GM23338 (cell line): Measurements from ENCODE around the gene SLC25A44. TPM values are rescaled to one million over a fixed set of nuclear protein-coding genes. Genes with fewer than 3 reads are reported as not detected.

Experiments used
- polyA plus RNA-seq: library from polyadenylated mRNA; unstranded; fragments of >200 nt; fragmentation: Nextera tagmentation; extraction: Ambion mirVana; gene quantifications from 2 replicates; pipeline ENCODE4 v1.2.1, GENCODE V29; 2016
- small RNA-seq: library from RNA; depleted of rRNA; stranded (forward); fragments of <200 nt; gene quantifications from one replicate; pipeline ENCODE3, GENCODE V24; 2014; ENCODE audit warnings: low replicate concordance
- total RNA-seq: library from RNA; depleted of rRNA; stranded (reverse); fragments of >200 nt; shearing (Covaris generic); gene quantifications from 2 replicates; pipeline ENCODE4 v1.2.3, GENCODE V29; 2014; rRNA removed

Gene SLC25A44
- total and polyA plus RNA-seq, 2 experiments from 2014 or later = 7.0 to 25.1 TPM

Small RNAs within 50 kb of the gene (small RNA-seq; reads per million reads assigned to genes)
- not detected for gene RF00568

Other genes starting within 250 kb of the SLC25A44 start
- gene ARHGEF2, start 215.6 kb upstream of the SLC25A44 start, total RNA-seq = 64.0 and 87.6 TPM in 2 replicates
- 21.2 and 23.0 TPM in 2 replicates for gene ARHGEF2, start 215.6 kb upstream of the SLC25A44 start, polyA plus RNA-seq
- 270 and 291 TPM in 2 replicates for gene SSR2, start 173.2 kb upstream of the SLC25A44 start, total RNA-seq
- 130 and 136 TPM in 2 replicates for gene SSR2, start 173.2 kb upstream of the SLC25A44 start, polyA plus RNA-seq
- gene UBQLN4, start 140.3 kb upstream of the SLC25A44 start, total RNA-seq = 28.4 and 30.5 TPM in 2 replicates
- 10.0 and 11.2 TPM in 2 replicates for gene UBQLN4, start 140.3 kb upstream of the SLC25A44 start, polyA plus RNA-seq
- gene LAMTOR2, start 139.3 kb upstream of the SLC25A44 start, total RNA-seq = 35.2 and 67.3 TPM in 2 replicates
- 108 and 113 TPM in 2 replicates for gene LAMTOR2, start 139.3 kb upstream of the SLC25A44 start, polyA plus RNA-seq
- 21.3 and 30.0 TPM in 2 replicates for gene RAB25, start 132.9 kb upstream of the SLC25A44 start, total RNA-seq
- 42.7 and 47.3 TPM in 2 replicates for gene RAB25, start 132.9 kb upstream of the SLC25A44 start, polyA plus RNA-seq
- gene MEX3A, start 111.6 kb upstream of the SLC25A44 start, total RNA-seq = 31.5 and 38.1 TPM in 2 replicates
- 18.5 and 19.7 TPM in 2 replicates for gene MEX3A, start 111.6 kb upstream of the SLC25A44 start, polyA plus RNA-seq
- gene LMNA, start 79.4 kb upstream of the SLC25A44 start, total RNA-seq = 56.3 and 68.9 TPM in 2 replicates
- gene LMNA, start 79.4 kb upstream of the SLC25A44 start, polyA plus RNA-seq = 35.5 and 38.9 TPM in 2 replicates
- gene SEMA4A, start 40.5 kb upstream of the SLC25A44 start, total RNA-seq = 17.0 and 20.2 TPM in 2 replicates
- 5.5 and 5.6 TPM in 2 replicates for gene SEMA4A, start 40.5 kb upstream of the SLC25A44 start, polyA plus RNA-seq
- gene PMF1, start 18.9 kb downstream of the SLC25A44 start, total RNA-seq = 86.1 and 112 TPM in 2 replicates
- 118 and 120 TPM in 2 replicates for gene PMF1, start 18.9 kb downstream of the SLC25A44 start, polyA plus RNA-seq
- 0.42 and 2.7 TPM in 2 replicates for gene BGLAP, start 48.1 kb downstream of the SLC25A44 start, total RNA-seq
- 0.36 and 1.2 TPM in 2 replicates for gene BGLAP, start 48.1 kb downstream of the SLC25A44 start, polyA plus RNA-seq
- gene PAQR6, start 54.0 kb downstream of the SLC25A44 start, total RNA-seq = 3.3 and 4.2 TPM in 2 replicates
- 2.4 and 2.6 TPM in 2 replicates for gene PAQR6, start 54.0 kb downstream of the SLC25A44 start, polyA plus RNA-seq
- gene SMG5, start 88.7 kb downstream of the SLC25A44 start, total RNA-seq = 109 and 118 TPM in 2 replicates
- gene SMG5, start 88.7 kb downstream of the SLC25A44 start, polyA plus RNA-seq = 21.3 and 25.9 TPM in 2 replicates
- gene TMEM79, start 90.2 kb downstream of the SLC25A44 start, total RNA-seq = 0.66 and 0.97 TPM in 2 replicates
- 1.3 and 1.5 TPM in 2 replicates for gene TMEM79, start 90.2 kb downstream of the SLC25A44 start, polyA plus RNA-seq
- 41.9 and 50.5 TPM in 2 replicates for gene GLMP, start 101.6 kb downstream of the SLC25A44 start, total RNA-seq
- 32.3 and 33.6 TPM in 2 replicates for gene GLMP, start 101.6 kb downstream of the SLC25A44 start, polyA plus RNA-seq
- not detected in 2 replicates for gene VHLL, start 105.2 kb downstream of the SLC25A44 start, total RNA-seq
- gene VHLL, start 105.2 kb downstream of the SLC25A44 start, polyA plus RNA-seq = not detected in 2 replicates
- 526 and 618 TPM in 2 replicates for gene CCT3, start 144.2 kb downstream of the SLC25A44 start, total RNA-seq
- gene CCT3, start 144.2 kb downstream of the SLC25A44 start, polyA plus RNA-seq = 405 and 410 TPM in 2 replicates
- 0.66 and 2.5 TPM in 2 replicates for gene TSACC, start 144.4 kb downstream of the SLC25A44 start, total RNA-seq
- 9.3 and 9.8 TPM in 2 replicates for gene TSACC, start 144.4 kb downstream of the SLC25A44 start, polyA plus RNA-seq
- gene RHBG, start 175.1 kb downstream of the SLC25A44 start, total RNA-seq = 1.6 and 1.7 TPM in 2 replicates
- 1.2 and 2.1 TPM in 2 replicates for gene RHBG, start 175.1 kb downstream of the SLC25A44 start, polyA plus RNA-seq